GM23338 (cell line): ENCODE measurements around the gene SLC34A3. TPM values are rescaled to one million over a fixed set of nuclear protein-coding genes. Genes with fewer than 3 reads are reported as not detected.

ENCODE experiments used
- ATAC-seq: fragments of 200-7000 bp; cut with Tn5 transposase; 3 replicates; pipeline ENCODE4 v1.9.1; 2020
- DNase-seq: peaks from one replicate; pipeline ENCODE4 v3.0.0-alpha.2; 2015; ENCODE audit warnings: low spot score
- H2AFZ ChIP-seq: fragments of 200-600 bp; sonication (generic); 2 replicates; pipeline ENCODE4 v1.8.0; 2016; ENCODE audit warnings: antibody characterized with exemption, mild to moderate bottlenecking, moderate library complexity
- H3F3A ChIP-seq: fragments of 200-600 bp; sonication (generic); replicated peaks from 2 replicates; pipeline ENCODE4 v1.8.0; 2017; ENCODE audit warnings: antibody characterized with exemption, mixed run types, low read depth
- H3K27ac ChIP-seq: fragments of 200-600 bp; sonication (generic); 2 replicates; pipeline ENCODE4 v1.6.1; 2016; ENCODE audit warnings: low read depth
- H3K27me3 ChIP-seq: fragments of 200-600 bp; sonication (generic); 2 replicates; pipeline ENCODE4 v1.8.0; 2016; ENCODE audit warnings: mild to moderate bottlenecking, mixed run types, moderate library complexity; ENCODE audit not compliant: insufficient read depth
- H3K36me3 ChIP-seq: fragments of 200-600 bp; sonication (generic); 2 replicates; pipeline ENCODE4 v1.8.0; 2016; ENCODE audit warnings: mild to moderate bottlenecking; ENCODE audit not compliant: insufficient read depth
- H3K4me1 ChIP-seq: fragments of 200-600 bp; sonication (generic); 2 replicates; pipeline ENCODE4 v1.8.0; 2016; ENCODE audit warnings: mild to moderate bottlenecking, moderate library complexity; ENCODE audit not compliant: insufficient read depth
- H3K4me2 ChIP-seq: fragments of 200-600 bp; sonication (generic); 2 replicates; pipeline ENCODE4 v1.7.1; 2017; ENCODE audit warnings: mixed run types
- H3K4me3 ChIP-seq: fragments of 200-600 bp; sonication (generic); 2 replicates; pipeline ENCODE4 v1.6.1; 2016; ENCODE audit warnings: mixed run types
- H3K79me2 ChIP-seq: fragments of 200-600 bp; sonication (generic); replicated peaks from 2 replicates; pipeline ENCODE4 v1.8.0; 2017; ENCODE audit warnings: mild to moderate bottlenecking; ENCODE audit not compliant: insufficient read depth
- H3K9me2 ChIP-seq: fragments of 200-600 bp; sonication (generic); 2 replicates; pipeline ENCODE4 v1.8.0; 2017; ENCODE audit not compliant: insufficient read depth
- H4K20me1 ChIP-seq: fragments of 200-600 bp; sonication (generic); replicated peaks from 2 replicates; pipeline ENCODE4 v1.8.0; 2017; ENCODE audit warnings: mild to moderate bottlenecking; ENCODE audit not compliant: insufficient read depth
- H3K27ac Mint-ChIP-seq: 2 replicates; pipeline ENCODE4 v1.8.0; 2020; ENCODE audit warnings: inconsistent platforms, mild to moderate bottlenecking, moderate library complexity, mixed read lengths
- H3K27me3 Mint-ChIP-seq: 3 replicates; pipeline ENCODE4 v1.8.0; 2022; ENCODE audit warnings: low read depth, mild to moderate bottlenecking, moderate library complexity, mixed read lengths, inconsistent platforms; ENCODE audit not compliant: insufficient read depth, poor library complexity
- H3K36me3 Mint-ChIP-seq: 3 replicates; pipeline ENCODE4 v1.8.0; 2021; ENCODE audit warnings: low read depth, mild to moderate bottlenecking, inconsistent platforms, moderate library complexity, mixed read lengths
- H3K4me1 Mint-ChIP-seq: 3 replicates; pipeline ENCODE4 v1.8.0; 2020; ENCODE audit warnings: mild to moderate bottlenecking, inconsistent platforms, mixed read lengths
- H3K4me3 Mint-ChIP-seq: 3 replicates; pipeline ENCODE4 v1.8.0; 2021; ENCODE audit warnings: moderate library complexity, mild to moderate bottlenecking, inconsistent platforms, mixed read lengths
- H3K9me3 Mint-ChIP-seq: 3 replicates; pipeline ENCODE4 v1.8.0; 2020; ENCODE audit warnings: moderate library complexity, mild to moderate bottlenecking, inconsistent platforms, mixed read lengths
- CREB1 ChIP-seq: fragments of 250-450 bp; sonication (Bioruptor Pico); IDR thresholded peaks from 2 replicates; pipeline ENCODE4 v1.5.0; 2020; ENCODE audit warnings: low read depth, mild to moderate bottlenecking, moderate library complexity
- ETS1 ChIP-seq: IDR thresholded peaks from 2 replicates; pipeline ENCODE4 v1.6.1; 2016; ENCODE audit warnings: antibody characterized with exemption
- EZH2 ChIP-seq: fragments of 200-600 bp; sonication (generic); IDR thresholded peaks from one replicate; pipeline ENCODE4 v1.8.0; 2017; ENCODE audit warnings: antibody characterized with exemption, mild to moderate bottlenecking, low read depth; ENCODE audit not compliant: unreplicated experiment
- JUNB ChIP-seq: IDR thresholded peaks from one replicate; pipeline ENCODE4 v1.6.1; 2016; ENCODE audit warnings: antibody characterized with exemption; ENCODE audit not compliant: unreplicated experiment
- NANOG ChIP-seq: IDR thresholded peaks from 2 replicates; pipeline ENCODE4 v1.6.1; 2016; ENCODE audit warnings: antibody characterized with exemption, borderline replicate concordance
- ZNF114 ChIP-seq: fragments of 250-450 bp; sonication (Bioruptor Pico); IDR thresholded peaks from 2 replicates; pipeline ENCODE4 v1.5.0; 2020; ENCODE audit warnings: mild to moderate bottlenecking, moderate library complexity
- ZNF331 ChIP-seq: fragments of 250-450 bp; sonication (Bioruptor Pico); IDR thresholded peaks from 2 replicates; pipeline ENCODE4 v1.5.0; 2020; ENCODE audit warnings: low read depth, mild to moderate bottlenecking, moderate library complexity
- polyA plus RNA-seq: library from polyadenylated mRNA; unstranded; fragments of >200 nt; fragmentation: Nextera tagmentation; extraction: Ambion mirVana; gene quantifications from 2 replicates; pipeline ENCODE4 v1.2.1, GENCODE V29; 2016
- total RNA-seq: library from RNA; depleted of rRNA; stranded (reverse); fragments of >200 nt; shearing (Covaris generic); gene quantifications from 2 replicates; pipeline ENCODE4 v1.2.3, GENCODE V29; 2014
- TF ChIP-seq, protein P1 (sequence below), 2 experiments: fragments of 200-600 bp in 1 of 2; sonication (generic) in 1 of 2; conservative IDR thresholded peaks; 2 replicates each; pipeline versions ENCODE4 v1.5.1 to v1.6.1; 2016 to 2017; ENCODE audit warnings: antibody characterized with exemption in 2 of 2, low read depth in 2 of 2, mild to moderate bottlenecking in 2 of 2, moderate library complexity in 1 of 2
- TF ChIP-seq, protein P2 (sequence below): fragments of 250-450 bp; sonication (Bioruptor Pico); IDR thresholded peaks from 2 replicates; pipeline ENCODE4 v1.5.0; 2020; ENCODE audit warnings: mild to moderate bottlenecking, moderate library complexity
- TF ChIP-seq, protein P3 (sequence below): IDR thresholded peaks from one replicate; pipeline ENCODE4 v1.6.1; 2018; ENCODE audit warnings: antibody characterized with exemption; ENCODE audit not compliant: unreplicated experiment

The SLC34A3 gene
- total and polyA plus RNA-seq, 2 experiments from 2014 or later: not detected

- no peak overlapping the region for H2AFZ ChIP-seq
- no peak for DNase-seq
Observed at GRCh38 chr9:137229903-137230704, 597 bp upstream of the SLC34A3 start.

More at GRCh38 chr9:137229903-137230704, 597 bp upstream of the SLC34A3 start:
- H3K79me2 ChIP-seq: no peaks in the 10 kb centered on the region
- H3F3A ChIP-seq: no peaks in the 10 kb centered on the region
- Mint-ChIP-seq H3K4me3 (no peak overlapping the region), H3K27ac (no peak overlapping the region), H3K9me3 (no peaks in the 10 kb centered on the region), H3K36me3 (no peaks in the 10 kb centered on the region), H3K4me1 (peaks cover 3% of the 10 kb centered on the region; the same call in 2 of the 3 replicates), H3K27me3 (peaks cover 3% of the 10 kb centered on the region)
- H3K9me2 ChIP-seq: no peaks in the 10 kb centered on the region
- H3K27me3 ChIP-seq: no peaks in the 10 kb centered on the region
- no peaks in the 10 kb centered on the region for H3K4me1 ChIP-seq
- ATAC-seq: no peak
- no peak overlapping the region for H3K27ac ChIP-seq
- no peaks in the 10 kb centered on the region for H3K36me3 ChIP-seq
- no peak for TF ChIP-seq JUNB
- TF ChIP-seq ETS1: no peak
- TF ChIP-seq ZNF331: no peak
- TF ChIP-seq EZH2: no peak
- no peak for TF ChIP-seq ZNF114 (CRISPR knock-in tag)
- TF ChIP-seq CREB1 (CRISPR knock-in tag): no peak
- TF ChIP-seq, protein P1, sequence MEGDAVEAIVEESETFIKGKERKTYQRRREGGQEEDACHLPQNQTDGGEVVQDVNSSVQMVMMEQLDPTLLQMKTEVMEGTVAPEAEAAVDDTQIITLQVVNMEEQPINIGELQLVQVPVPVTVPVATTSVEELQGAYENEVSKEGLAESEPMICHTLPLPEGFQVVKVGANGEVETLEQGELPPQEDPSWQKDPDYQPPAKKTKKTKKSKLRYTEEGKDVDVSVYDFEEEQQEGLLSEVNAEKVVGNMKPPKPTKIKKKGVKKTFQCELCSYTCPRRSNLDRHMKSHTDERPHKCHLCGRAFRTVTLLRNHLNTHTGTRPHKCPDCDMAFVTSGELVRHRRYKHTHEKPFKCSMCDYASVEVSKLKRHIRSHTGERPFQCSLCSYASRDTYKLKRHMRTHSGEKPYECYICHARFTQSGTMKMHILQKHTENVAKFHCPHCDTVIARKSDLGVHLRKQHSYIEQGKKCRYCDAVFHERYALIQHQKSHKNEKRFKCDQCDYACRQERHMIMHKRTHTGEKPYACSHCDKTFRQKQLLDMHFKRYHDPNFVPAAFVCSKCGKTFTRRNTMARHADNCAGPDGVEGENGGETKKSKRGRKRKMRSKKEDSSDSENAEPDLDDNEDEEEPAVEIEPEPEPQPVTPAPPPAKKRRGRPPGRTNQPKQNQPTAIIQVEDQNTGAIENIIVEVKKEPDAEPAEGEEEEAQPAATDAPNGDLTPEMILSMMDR (conservative IDR thresholded peaks at IDR 0.05; ENCODE audit: low read depth in 2 of 2): no peak
- TF ChIP-seq, protein P2, sequence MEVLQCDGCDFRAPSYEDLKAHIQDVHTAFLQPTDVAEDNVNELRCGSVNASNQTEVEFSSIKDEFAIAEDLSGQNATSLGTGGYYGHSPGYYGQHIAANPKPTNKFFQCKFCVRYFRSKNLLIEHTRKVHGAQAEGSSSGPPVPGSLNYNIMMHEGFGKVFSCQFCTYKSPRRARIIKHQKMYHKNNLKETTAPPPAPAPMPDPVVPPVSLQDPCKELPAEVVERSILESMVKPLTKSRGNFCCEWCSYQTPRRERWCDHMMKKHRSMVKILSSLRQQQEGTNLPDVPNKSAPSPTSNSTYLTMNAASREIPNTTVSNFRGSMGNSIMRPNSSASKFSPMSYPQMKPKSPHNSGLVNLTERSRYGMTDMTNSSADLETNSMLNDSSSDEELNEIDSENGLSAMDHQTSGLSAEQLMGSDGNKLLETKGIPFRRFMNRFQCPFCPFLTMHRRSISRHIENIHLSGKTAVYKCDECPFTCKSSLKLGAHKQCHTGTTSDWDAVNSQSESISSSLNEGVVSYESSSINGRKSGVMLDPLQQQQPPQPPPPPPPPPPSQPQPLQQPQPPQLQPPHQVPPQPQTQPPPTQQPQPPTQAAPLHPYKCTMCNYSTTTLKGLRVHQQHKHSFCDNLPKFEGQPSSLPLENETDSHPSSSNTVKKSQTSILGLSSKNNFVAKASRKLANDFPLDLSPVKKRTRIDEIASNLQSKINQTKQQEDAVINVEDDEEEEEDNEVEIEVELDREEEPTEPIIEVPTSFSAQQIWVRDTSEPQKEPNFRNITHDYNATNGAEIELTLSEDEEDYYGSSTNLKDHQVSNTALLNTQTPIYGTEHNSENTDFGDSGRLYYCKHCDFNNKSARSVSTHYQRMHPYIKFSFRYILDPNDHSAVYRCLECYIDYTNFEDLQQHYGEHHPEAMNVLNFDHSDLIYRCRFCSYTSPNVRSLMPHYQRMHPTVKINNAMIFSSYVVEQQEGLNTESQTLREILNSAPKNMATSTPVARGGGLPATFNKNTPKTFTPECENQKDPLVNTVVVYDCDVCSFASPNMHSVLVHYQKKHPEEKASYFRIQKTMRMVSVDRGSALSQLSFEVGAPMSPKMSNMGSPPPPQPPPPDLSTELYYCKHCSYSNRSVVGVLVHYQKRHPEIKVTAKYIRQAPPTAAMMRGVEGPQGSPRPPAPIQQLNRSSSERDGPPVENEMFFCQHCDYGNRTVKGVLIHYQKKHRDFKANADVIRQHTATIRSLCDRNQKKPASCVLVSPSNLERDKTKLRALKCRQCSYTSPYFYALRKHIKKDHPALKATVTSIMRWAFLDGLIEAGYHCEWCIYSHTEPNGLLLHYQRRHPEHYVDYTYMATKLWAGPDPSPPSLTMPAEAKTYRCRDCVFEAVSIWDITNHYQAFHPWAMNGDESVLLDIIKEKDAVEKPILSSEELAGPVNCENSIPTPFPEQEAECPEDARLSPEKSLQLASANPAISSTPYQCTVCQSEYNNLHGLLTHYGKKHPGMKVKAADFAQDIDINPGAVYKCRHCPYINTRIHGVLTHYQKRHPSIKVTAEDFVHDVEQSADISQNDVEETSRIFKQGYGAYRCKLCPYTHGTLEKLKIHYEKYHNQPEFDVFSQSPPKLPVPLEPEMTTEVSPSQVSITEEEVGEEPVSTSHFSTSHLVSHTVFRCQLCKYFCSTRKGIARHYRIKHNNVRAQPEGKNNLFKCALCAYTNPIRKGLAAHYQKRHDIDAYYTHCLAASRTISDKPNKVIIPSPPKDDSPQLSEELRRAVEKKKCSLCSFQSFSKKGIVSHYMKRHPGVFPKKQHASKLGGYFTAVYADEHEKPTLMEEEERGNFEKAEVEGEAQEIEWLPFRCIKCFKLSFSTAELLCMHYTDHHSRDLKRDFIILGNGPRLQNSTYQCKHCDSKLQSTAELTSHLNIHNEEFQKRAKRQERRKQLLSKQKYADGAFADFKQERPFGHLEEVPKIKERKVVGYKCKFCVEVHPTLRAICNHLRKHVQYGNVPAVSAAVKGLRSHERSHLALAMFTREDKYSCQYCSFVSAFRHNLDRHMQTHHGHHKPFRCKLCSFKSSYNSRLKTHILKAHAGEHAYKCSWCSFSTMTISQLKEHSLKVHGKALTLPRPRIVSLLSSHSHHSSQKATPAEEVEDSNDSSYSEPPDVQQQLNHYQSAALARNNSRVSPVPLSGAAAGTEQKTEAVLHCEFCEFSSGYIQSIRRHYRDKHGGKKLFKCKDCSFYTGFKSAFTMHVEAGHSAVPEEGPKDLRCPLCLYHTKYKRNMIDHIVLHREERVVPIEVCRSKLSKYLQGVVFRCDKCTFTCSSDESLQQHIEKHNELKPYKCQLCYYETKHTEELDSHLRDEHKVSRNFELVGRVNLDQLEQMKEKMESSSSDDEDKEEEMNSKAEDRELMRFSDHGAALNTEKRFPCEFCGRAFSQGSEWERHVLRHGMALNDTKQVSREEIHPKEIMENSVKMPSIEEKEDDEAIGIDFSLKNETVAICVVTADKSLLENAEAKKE: no peak
- no peak for TF ChIP-seq NANOG
- TF ChIP-seq, protein P3, sequence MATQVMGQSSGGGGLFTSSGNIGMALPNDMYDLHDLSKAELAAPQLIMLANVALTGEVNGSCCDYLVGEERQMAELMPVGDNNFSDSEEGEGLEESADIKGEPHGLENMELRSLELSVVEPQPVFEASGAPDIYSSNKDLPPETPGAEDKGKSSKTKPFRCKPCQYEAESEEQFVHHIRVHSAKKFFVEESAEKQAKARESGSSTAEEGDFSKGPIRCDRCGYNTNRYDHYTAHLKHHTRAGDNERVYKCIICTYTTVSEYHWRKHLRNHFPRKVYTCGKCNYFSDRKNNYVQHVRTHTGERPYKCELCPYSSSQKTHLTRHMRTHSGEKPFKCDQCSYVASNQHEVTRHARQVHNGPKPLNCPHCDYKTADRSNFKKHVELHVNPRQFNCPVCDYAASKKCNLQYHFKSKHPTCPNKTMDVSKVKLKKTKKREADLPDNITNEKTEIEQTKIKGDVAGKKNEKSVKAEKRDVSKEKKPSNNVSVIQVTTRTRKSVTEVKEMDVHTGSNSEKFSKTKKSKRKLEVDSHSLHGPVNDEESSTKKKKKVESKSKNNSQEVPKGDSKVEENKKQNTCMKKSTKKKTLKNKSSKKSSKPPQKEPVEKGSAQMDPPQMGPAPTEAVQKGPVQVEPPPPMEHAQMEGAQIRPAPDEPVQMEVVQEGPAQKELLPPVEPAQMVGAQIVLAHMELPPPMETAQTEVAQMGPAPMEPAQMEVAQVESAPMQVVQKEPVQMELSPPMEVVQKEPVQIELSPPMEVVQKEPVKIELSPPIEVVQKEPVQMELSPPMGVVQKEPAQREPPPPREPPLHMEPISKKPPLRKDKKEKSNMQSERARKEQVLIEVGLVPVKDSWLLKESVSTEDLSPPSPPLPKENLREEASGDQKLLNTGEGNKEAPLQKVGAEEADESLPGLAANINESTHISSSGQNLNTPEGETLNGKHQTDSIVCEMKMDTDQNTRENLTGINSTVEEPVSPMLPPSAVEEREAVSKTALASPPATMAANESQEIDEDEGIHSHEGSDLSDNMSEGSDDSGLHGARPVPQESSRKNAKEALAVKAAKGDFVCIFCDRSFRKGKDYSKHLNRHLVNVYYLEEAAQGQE: no peak
- no peaks in the 10 kb centered on the region for H4K20me1 ChIP-seq
- no peak overlapping the region for H3K4me3 ChIP-seq
- no peak overlapping the region for H3K4me2 ChIP-seq
